ENCODE measurements around the gene OBSCN. TPM values are rescaled to one million over a fixed set of nuclear protein-coding genes. Genes with fewer than 3 reads are reported as not detected.
A peak's percentile ranks its signal among the peaks of the same experiment; 100 is the strongest.

Gene OBSCN
- total RNA-seq, 2 experiments from 2014 or later, result 29.5 to 45.2 TPM

GRCh38 chr1:228405200-228405978 lies 197.5 kb downstream of the OBSCN start:
- peaks cover 15% of the 10 kb centered on the region for H4K20me1 ChIP-seq (ENCODE audit: insufficient read depth, low read length)
- no TSS peak for BruUV-seq (replicated peaks)
- H2AFZ ChIP-seq (ENCODE audit: low read length), result no peak overlapping the region
- H3K4me1 ChIP-seq (ENCODE audit: insufficient read depth, low read length, poor library complexity, severe bottlenecking), result peaks cover 22% of the 10 kb centered on the region
- H3K4me3 ChIP-seq (ENCODE audit: low read depth, low read length, poor library complexity, severe bottlenecking), result peak overlapping the region; percentile 100
- H3K4me2 ChIP-seq (ENCODE audit: low read length), result peak overlapping the region; percentile 94
- peaks cover 49% of the 10 kb centered on the region for H3K36me3 ChIP-seq (ENCODE audit: insufficient read depth, low read length)
- peak overlapping the region; percentile 6 for H3K27ac ChIP-seq (ENCODE audit: low read depth, low read length, poor library complexity, severe bottlenecking)
- intact Hi-C loops (cut with micrococcal nuclease; ENCODE audit: unreplicated experiment), result loop anchor here (10.0 kb wide), 1 partner anchor 271 kb away; no protein-coding TSS in a partner anchor
- POLR2A ChIA-PET, result interaction anchor here (0.6 to 2.2 kb wide), 4 partner anchors 16 to 223 kb away, joined by 4 to 13 read pairs (median 6); a partner anchor contains a TSS
- H3K9me2 ChIP-seq (ENCODE audit: insufficient read depth, low read length), result no peaks in the 10 kb centered on the region
- H3K79me2 ChIP-seq (ENCODE audit: insufficient read depth, low read depth, low read length), result peaks cover 42% of the 10 kb centered on the region
- peak; percentile 23 for DNase-seq (ENCODE audit: low spot score)
- H3K9me3 ChIP-seq (ENCODE audit: low read length), result no peaks in the 10 kb centered on the region
- TF ChIP-seq CTCF (conservative IDR thresholded peaks at IDR 0.05; ENCODE audit: low read length) (no peak), EZH2phosphoT487 (IDR thresholded peaks at IDR 0.05; ENCODE audit: borderline replicate concordance, low read depth, low read length) (no peak)
- CTCF ChIA-PET (ENCODE audit: unreplicated experiment), result interaction anchor here (0.6 kb wide), 1 partner anchor 1828 kb away, joined by 4 read pairs; no protein-coding TSS in a partner anchor

- DNase-seq (ENCODE audit: low spot score), result peak; percentile 58
- peak overlapping the region; percentile 100 for H3K4me3 ChIP-seq (ENCODE audit: low read depth, low read length, poor library complexity, severe bottlenecking)
- ChIA-PET POLR2A (interaction anchor here (0.6 to 2.2 kb wide), 4 partner anchors 17 to 185 kb away, joined by 5 to 13 read pairs (median 7); a partner anchor contains a TSS), CTCF (ENCODE audit: unreplicated experiment) (no interaction called here)
- peaks cover 15% of the 10 kb centered on the region for H4K20me1 ChIP-seq (ENCODE audit: insufficient read depth, low read length)
- H2AFZ ChIP-seq (ENCODE audit: low read length), result no peak overlapping the region
- peaks cover 43% of the 10 kb centered on the region for H3K36me3 ChIP-seq (ENCODE audit: insufficient read depth, low read length)
- no peak for TF ChIP-seq EZH2phosphoT487 (IDR thresholded peaks at IDR 0.05; ENCODE audit: borderline replicate concordance, low read depth, low read length)
- no peak for TF ChIP-seq CTCF (conservative IDR thresholded peaks at IDR 0.05; ENCODE audit: low read length)
- BruUV-seq (replicated peaks), result no TSS peak
- no peaks in the 10 kb centered on the region for H3K9me3 ChIP-seq (ENCODE audit: low read length)
- peak overlapping the region; percentile 94 for H3K4me2 ChIP-seq (ENCODE audit: low read length)
- intact Hi-C loops (cut with micrococcal nuclease; ENCODE audit: unreplicated experiment), result loop anchor here (1.0 to 10.0 kb wide), 2 partner anchors 51 to 271 kb away; a partner anchor contains a TSS
- no peaks in the 10 kb centered on the region for H3K9me2 ChIP-seq (ENCODE audit: insufficient read depth, low read length)
- H3K79me2 ChIP-seq (ENCODE audit: insufficient read depth, low read depth, low read length), result peaks cover 42% of the 10 kb centered on the region
- peaks cover 22% of the 10 kb centered on the region for H3K4me1 ChIP-seq (ENCODE audit: insufficient read depth, low read length, poor library complexity, severe bottlenecking)
- H3K27ac ChIP-seq (ENCODE audit: low read depth, low read length, poor library complexity, severe bottlenecking), result no peak overlapping the region
Measured at GRCh38 chr1:228405979-228406228, 198.1 kb downstream of the OBSCN start.

Data from OCI-LY7 (cell line).